Stimulated activated CD4-positive, alpha-beta T cell treated with anti-CD3 and anti-CD28 coated beads, Interleukin-2, amount 100 ng/mL, for 24 hours (primary cell): ENCODE data around the gene RELN.
"Not testable (repeated sequence)": the region's sequence is repeated elsewhere in the genome, so short reads cannot be mapped to it uniquely, and the experiment has no call there.

ENCODE experiments used
- DNase-seq, 2 donors: peaks; one replicate each; pipeline ENCODE4 v3.0.0-alpha.2; 2020

Gene RELN

GRCh38 chr7:103989200-103989784 lies at the start of gene RELN:
Gene RELN (minus strand): TSS chr7:103989658. CDS start chr7:103989356, 302 bp downstream.
- peak in 1 of 2 donors; percentile 22 for DNase-seq

- no peak for DNase-seq
Measured at GRCh38 chr7:104038136-104038535, 48.7 kb upstream of the RELN start.

- DNase-seq = not testable (repeated sequence)
Measured at GRCh38 chr7:104036889-104037288, 47.4 kb upstream of the RELN start.

- DNase-seq = no peak
Measured at GRCh38 chr7:104035351-104035750, 45.9 kb upstream of the RELN start.

- DNase-seq = no peak
Measured at GRCh38 chr7:104034679-104035078, 45.2 kb upstream of the RELN start.

- no peak for DNase-seq
Measured at GRCh38 chr7:104033837-104034236, 44.4 kb upstream of the RELN start.

- no peak for DNase-seq
Measured at GRCh38 chr7:104032486-104032885, 43.0 kb upstream of the RELN start.

- DNase-seq = no peak
Measured at GRCh38 chr7:104029765-104030164, 40.3 kb upstream of the RELN start.

- no peak for DNase-seq
Measured at GRCh38 chr7:104024632-104025031, 35.2 kb upstream of the RELN start.

- no peak for DNase-seq
Measured at GRCh38 chr7:104023100-104023499, 33.6 kb upstream of the RELN start.

GRCh38 chr7:104018425-104018824 lies 29.0 kb upstream of the RELN start:
- no peak for DNase-seq

- DNase-seq = no peak
Measured at GRCh38 chr7:104017001-104017400, 27.5 kb upstream of the RELN start.

GRCh38 chr7:104012835-104013234 lies 23.4 kb upstream of the RELN start:
- no peak for DNase-seq

- no peak for DNase-seq
Measured at GRCh38 chr7:104011829-104012228, 22.4 kb upstream of the RELN start.

- no peak for DNase-seq
Measured at GRCh38 chr7:104010052-104010909, 20.8 kb upstream of the RELN start.

- DNase-seq = no peak
Measured at GRCh38 chr7:104008107-104008506, 18.6 kb upstream of the RELN start.

GRCh38 chr7:104007614-104008013 lies 18.2 kb upstream of the RELN start:
- DNase-seq = no peak

- DNase-seq = no peak
Measured at GRCh38 chr7:104005197-104005596, 15.7 kb upstream of the RELN start.

GRCh38 chr7:103996639-103997038 lies 7.2 kb upstream of the RELN start:
- DNase-seq = no peak

- no peak for DNase-seq
Measured at GRCh38 chr7:103996017-103996551, 6.6 kb upstream of the RELN start.

GRCh38 chr7:103995554-103995953 lies 6.1 kb upstream of the RELN start:
- DNase-seq = no peak

GRCh38 chr7:103993551-103993950 lies 4.1 kb upstream of the RELN start:
- DNase-seq = no peak

GRCh38 chr7:103991406-103991805 lies 1.9 kb upstream of the RELN start:
- no peak for DNase-seq

GRCh38 chr7:103990991-103991390 lies 1.5 kb upstream of the RELN start:
- no peak for DNase-seq
